Epithelial cell of esophagus (primary cell): ENCODE results near the gene HSPG2.
"Not testable (repeated sequence)": the region's sequence is repeated elsewhere in the genome, so short reads cannot be mapped to it uniquely, and the experiment has no call there.

Experiments
- DNase-seq: peaks from one replicate; pipeline ENCODE4 v3.0.0; 2010; ENCODE audit warnings: low read depth
- H3K4me3 ChIP-seq: 2 replicates; pipeline ENCODE4 v1.5.1; 2011; ENCODE audit warnings: mild to moderate bottlenecking, low read length, control low read depth
- TF ChIP-seq, protein P1 (sequence below): IDR thresholded peaks from 2 replicates; pipeline ENCODE4 v1.5.1; 2011; ENCODE audit warnings: low read depth, mild to moderate bottlenecking, low read length, control low read depth, inconsistent platforms; ENCODE audit not compliant: insufficient read depth; ENCODE audit errors: missing control alignments

Gene HSPG2

DNA sequence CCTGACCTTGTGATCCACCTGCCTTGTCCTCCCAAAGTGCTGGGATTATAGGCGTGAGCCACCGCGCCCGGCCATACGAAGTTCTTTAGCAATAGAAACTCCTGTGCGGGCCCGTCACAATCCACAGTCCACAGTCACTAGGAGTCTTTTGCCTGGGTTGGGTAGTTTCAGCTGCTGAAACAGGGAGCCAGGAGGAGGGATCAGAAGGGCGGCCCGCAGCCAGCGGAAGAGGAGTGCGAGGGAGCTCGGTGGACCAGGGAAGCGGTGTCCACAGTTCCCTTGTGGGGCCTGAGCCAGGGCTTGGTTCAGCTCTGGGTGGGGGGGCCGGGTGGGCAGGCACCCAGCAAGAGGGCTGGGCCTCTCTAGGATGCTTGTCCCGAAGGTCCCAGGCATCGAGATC, 17.9 kb upstream of the HSPG2 start:
- no peak for DNase-seq
- TF ChIP-seq, protein P1, sequence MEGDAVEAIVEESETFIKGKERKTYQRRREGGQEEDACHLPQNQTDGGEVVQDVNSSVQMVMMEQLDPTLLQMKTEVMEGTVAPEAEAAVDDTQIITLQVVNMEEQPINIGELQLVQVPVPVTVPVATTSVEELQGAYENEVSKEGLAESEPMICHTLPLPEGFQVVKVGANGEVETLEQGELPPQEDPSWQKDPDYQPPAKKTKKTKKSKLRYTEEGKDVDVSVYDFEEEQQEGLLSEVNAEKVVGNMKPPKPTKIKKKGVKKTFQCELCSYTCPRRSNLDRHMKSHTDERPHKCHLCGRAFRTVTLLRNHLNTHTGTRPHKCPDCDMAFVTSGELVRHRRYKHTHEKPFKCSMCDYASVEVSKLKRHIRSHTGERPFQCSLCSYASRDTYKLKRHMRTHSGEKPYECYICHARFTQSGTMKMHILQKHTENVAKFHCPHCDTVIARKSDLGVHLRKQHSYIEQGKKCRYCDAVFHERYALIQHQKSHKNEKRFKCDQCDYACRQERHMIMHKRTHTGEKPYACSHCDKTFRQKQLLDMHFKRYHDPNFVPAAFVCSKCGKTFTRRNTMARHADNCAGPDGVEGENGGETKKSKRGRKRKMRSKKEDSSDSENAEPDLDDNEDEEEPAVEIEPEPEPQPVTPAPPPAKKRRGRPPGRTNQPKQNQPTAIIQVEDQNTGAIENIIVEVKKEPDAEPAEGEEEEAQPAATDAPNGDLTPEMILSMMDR: no peak
- no peak overlapping the region for H3K4me3 ChIP-seq

DNA sequence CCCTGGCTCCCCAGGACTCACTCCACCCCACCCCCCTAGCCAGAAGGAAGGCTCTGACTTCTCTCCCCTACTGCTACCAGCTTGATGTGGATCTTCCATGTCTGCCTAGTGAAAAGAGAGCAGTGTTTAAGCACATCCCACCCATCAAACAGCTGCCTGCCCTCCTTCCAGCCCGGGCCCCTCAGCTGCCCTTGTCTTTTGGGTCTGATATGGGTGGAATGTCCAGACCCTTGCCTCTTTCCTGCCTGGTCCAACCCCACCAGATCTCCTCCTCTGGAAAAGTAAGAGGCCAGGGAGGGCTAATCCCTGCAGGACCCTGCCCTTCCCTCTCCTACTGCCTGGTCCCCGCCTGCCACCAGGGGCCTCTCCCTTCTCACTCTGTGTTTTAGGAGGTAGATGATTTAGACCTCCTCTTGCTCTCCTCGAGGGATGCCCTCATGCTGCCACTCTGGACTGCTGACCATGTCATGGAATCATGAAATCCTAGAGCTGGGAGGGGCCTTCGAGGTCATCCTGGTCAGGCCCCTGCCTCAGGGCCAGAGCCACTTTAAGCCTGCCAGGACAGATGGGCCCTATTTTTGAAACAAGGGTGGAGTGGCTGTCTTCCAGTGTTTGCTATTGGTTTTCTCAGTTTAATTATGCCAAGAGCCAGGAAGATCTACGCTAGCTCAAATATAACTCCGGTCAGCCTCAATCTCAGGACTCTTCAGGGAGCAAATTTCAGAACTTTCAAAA, 15.8 kb upstream of the HSPG2 start:
- DNase-seq: no peak
- H3K4me3 ChIP-seq: no peak overlapping the region
- TF ChIP-seq, protein P1: no peak

DNA sequence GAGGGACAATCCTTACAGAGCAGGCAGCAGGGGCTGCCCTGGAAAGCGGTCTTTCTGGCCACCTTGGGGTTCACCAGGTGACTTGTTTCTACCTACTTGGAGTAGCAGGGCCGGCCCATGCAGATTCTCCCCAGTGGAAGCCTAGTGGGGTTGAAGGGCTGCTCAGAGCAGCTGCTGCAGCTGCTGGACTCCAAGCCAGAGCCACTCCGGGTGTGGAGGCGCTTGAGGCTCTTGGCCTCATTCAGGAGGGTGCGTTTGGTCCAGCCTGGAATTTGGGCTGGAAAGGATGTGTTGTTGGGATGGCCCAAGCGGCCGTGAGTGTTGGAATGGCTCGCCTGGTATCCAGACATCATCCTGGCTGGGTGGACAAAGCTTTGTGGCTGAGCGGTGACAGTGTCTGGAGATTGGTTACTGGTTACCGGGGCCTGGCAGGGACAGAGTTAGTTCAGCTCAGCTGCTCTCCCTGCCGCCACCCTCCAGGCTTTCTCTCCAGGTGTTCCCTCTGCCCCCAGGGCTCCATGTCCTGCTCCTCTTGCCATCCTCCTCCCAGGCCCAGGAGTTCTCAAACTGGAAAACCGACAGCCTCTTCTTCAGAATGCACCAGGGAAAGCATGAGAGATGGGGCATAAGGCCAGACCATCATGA, 14.2 kb upstream of the HSPG2 start:
- TF ChIP-seq, protein P1: no peak
- H3K4me3 ChIP-seq: no peak overlapping the region

DNA sequence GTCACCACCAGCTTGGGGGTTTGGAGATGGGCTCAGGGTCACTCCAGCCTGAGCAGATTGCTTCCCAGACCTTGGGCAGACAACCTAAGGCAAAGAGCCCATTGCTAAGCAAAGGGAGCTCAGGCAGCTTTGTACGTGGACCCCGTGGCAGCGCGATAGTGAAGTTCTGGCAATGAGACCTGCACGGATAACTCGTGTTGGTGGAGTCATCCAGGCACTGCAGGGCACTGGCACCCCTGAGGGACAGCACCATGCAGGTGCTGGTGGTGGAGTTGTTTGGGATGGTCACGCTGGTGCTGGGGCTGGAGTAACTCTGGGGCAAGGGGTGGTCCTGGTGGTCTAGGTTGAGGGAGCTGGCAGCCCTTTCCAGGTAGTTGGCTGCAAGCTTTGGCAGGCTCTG, 13.6 kb upstream of the HSPG2 start:
- TF ChIP-seq, protein P1: no peak
- DNase-seq: no peak
- no peak overlapping the region for H3K4me3 ChIP-seq

More for the DNA sequence above, 14.2 kb upstream of the HSPG2 start:
- no peak for DNase-seq

GRCh38 chr1:21946836-21947587, 9.9 kb upstream of the HSPG2 start:
- H3K4me3 ChIP-seq: no peak overlapping the region
- no peak for DNase-seq
- TF ChIP-seq, protein P1: no peak

DNA sequence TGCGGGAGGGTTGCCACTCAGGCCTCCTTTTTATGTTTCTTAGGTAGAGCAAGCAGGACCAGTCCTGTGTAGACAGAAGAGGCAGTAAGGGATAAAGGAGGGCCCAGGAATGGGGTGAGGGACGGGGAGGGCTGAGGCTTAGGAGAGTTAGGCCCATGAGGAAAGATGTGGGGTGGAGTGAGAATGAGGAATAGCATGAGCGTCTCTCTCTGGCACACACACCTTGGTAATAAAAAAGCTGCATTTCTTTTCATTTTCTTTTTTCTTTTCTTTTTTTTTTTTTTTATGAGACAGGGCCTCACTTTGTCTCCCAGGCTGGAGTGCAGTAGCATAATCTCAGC, 7.6 kb upstream of the HSPG2 start:
- TF ChIP-seq, protein P1: no peak
- H3K4me3 ChIP-seq: no peak overlapping the region
- DNase-seq: no peak

GRCh38 chr1:21942959-21943640, 6.0 kb upstream of the HSPG2 start:
- not testable (repeated sequence) for H3K4me3 ChIP-seq
- DNase-seq: peak; percentile 49
